ENCODE measurements around the gene CYB561D1. TPM values are rescaled to one million over a fixed set of nuclear protein-coding genes. Genes with fewer than 3 reads are reported as not detected.

CYB561D1 gene
- total RNA-seq, 1 donor from 2014 or later = 5.5 TPM

DNA sequence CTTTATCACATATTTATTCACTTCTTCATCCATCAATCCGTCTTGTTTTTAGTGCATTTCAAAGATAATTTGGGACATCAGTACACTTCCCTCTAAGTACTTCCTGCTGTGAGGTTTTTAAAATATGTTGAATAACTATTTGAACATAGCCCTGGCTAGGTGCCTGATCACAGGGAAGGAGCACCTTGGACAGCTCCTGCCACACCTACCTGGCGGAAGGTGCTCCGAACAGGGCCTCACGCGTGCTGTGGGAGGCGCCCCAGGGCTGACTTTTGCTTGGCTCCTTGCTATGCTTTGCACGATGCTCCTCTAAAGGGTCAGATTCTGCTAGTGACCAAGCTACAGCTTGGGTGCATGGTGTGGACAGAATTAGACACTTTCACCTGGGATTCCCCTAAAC is 15.1 kb upstream of the CYB561D1 start:
- DNase-seq (ENCODE audit: low spot score) = no peak
- intact Hi-C loops (cut with DNase I) = no loop called here

DNA sequence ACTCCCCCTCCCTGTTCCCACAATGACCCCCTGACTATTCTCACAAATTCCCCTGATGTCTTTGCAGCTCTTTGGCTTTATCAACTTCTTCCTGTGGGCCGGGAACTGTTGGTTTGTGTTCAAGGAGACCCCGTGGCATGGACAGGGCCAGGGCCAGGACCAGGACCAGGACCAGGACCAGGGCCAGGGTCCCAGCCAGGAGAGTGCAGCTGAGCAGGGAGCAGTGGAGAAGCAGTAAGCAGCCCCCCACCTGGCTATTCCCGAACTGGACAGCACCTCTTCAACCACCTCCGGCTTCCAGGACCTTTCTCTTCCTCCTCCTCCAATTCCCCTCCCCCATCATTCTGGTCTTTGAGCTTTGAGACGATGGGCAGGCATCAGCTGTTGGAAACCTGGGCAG is 14.6 kb upstream of the CYB561D1 start:
- no peak for DNase-seq (ENCODE audit: low spot score)
- intact Hi-C loops (cut with DNase I) = no loop called here

DNA sequence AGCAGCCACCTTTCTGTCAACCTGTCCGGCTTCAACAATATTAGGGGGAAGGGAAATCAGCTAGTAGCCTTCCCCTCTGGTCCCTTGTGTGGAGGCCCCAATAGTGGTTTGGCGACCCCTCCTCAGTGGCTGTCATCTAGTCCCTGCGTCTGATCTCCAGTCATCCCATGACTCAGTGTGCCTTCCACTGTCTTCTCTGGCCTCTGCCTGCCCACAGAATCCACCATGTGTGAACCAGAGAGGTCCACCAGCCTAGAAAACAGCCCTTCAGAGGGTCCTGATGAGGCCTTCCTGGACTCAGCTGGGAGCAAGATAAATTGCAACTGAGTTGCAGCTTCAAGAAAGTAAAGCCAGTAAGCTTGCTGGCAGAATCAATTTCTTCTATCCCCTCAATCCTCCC is 14.0 kb upstream of the CYB561D1 start:
- intact Hi-C loops (cut with DNase I) = no loop called here
- DNase-seq (ENCODE audit: low spot score) = peak; percentile 31

GRCh38 chr1:109481646-109482045 is 12.2 kb upstream of the CYB561D1 start:
- DNase-seq (ENCODE audit: low spot score) = peak; percentile 58
- intact Hi-C loops (cut with DNase I) = no loop called here

DNA sequence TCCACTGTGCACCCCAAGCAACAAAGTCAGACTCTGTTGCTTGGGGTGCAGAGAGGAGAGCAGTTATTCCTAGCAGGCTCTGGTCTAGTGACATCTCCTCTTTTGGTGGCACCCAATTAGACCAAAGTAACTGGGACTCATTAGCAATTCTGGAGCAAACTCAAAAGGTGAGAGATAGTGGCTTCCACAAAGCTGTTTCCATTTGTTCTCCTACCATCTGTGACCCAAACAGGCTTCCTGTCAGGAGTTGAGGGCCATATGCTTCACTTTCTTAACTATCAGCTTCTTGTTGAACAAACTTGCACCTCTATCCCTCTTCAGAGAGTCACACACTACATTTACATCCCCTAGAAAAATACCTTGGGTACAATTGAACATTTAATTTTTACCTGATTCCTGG is 11.7 kb upstream of the CYB561D1 start:
- no peak for DNase-seq (ENCODE audit: low spot score)
- intact Hi-C loops (cut with DNase I) = no loop called here

- intact Hi-C loops (cut with DNase I) = loop anchor here (1.0 kb wide), 1 partner anchor 57 kb away; the partner anchor contains the start of gene PSMA5
These were observed 10.9 kb upstream of the CYB561D1 start for GRCh38 chr1:109482791-109483671.

GRCh38 chr1:109483672-109484518 is 10.0 kb upstream of the CYB561D1 start, which contains the start of gene ATXN7L2:
Gene ATXN7L2, plus strand, starts transcription at chr1:109483905. Its CDS starts 49 bp downstream, at chr1:109483954.
- intact Hi-C loops (cut with DNase I) = loop anchor here (1.0 kb wide), 1 partner anchor 58 kb away; the partner anchor contains the start of gene PSMA5
- peak; percentile 95 for DNase-seq (ENCODE audit: low spot score)

More at GRCh38 chr1:109482791-109483671, 10.9 kb upstream of the CYB561D1 start:
- DNase-seq (ENCODE audit: low spot score) = peak; percentile 76

- intact Hi-C loops (cut with DNase I) = no loop called here
- peak; percentile 74 for DNase-seq (ENCODE audit: low spot score)
These were observed 9.3 kb upstream of the CYB561D1 start for GRCh38 chr1:109484519-109484975.

DNA sequence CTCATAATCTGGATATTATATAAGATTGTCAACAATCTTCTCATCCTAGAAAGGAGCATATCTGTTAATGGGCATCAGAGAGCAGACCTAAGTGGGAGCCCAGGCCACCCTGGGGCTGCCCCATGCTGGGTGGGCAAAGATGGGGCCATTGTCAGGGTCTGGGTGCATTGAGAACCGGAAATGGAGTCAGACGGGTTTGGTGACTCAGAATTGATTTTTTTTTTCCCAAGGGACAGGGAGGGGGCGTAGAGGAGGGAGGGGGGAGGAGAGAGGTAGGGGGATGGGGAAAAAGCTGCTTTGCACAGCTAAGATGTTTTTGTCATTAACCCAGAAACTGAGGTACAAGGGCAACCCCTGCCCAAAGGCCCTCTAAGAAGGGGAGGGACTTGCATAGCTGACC is 8.9 kb upstream of the CYB561D1 start:
- DNase-seq (ENCODE audit: low spot score) = no peak
- intact Hi-C loops (cut with DNase I) = no loop called here

DNA sequence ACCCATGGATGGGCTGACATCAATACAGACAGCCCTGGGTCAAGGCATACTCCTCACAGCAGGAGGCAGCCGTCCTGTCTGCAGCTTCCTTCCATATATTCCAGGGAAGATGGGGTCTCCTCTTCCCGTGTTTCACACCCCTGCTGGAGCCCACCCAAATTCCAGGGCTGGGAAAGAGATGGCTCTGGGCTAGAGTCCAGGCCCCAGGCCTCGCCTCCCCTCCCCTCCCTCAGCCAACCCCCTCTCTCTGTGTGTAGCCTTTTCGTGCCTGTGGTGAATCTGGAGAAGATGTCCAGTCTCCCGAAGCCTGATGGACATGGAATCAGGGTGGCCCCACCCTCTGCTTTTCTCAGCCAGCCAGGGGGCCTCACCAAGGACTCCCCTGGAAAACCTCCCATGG is 6.6 kb upstream of the CYB561D1 start:
- DNase-seq (ENCODE audit: low spot score) = no peak
- intact Hi-C loops (cut with DNase I) = no loop called here

- intact Hi-C loops (cut with DNase I) = no loop called here
- DNase-seq (ENCODE audit: low spot score) = no peak
These were observed 5.7 kb upstream of the CYB561D1 start for GRCh38 chr1:109488201-109488600.

DNA sequence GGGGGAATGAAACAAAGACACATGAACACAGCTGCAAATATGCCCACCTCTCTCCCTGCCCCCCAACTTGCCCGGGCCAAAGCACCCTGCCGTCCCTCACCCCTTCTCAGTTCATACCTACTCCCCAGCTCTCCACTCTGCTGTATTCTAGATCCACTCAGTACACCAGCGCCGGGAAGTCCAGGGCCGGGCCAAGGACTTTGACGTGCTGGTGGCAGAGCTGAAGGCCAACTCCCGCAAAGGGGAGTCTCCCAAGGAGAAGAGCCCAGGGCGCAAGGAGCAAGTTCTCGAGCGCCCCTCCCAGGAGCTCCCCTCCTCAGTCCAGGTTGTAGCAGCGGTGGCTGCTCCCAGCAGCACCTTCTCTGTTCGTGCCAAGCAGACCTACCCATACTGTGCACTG is 5.2 kb upstream of the CYB561D1 start:
- no peak for DNase-seq (ENCODE audit: low spot score)
- intact Hi-C loops (cut with DNase I) = no loop called here

DNA sequence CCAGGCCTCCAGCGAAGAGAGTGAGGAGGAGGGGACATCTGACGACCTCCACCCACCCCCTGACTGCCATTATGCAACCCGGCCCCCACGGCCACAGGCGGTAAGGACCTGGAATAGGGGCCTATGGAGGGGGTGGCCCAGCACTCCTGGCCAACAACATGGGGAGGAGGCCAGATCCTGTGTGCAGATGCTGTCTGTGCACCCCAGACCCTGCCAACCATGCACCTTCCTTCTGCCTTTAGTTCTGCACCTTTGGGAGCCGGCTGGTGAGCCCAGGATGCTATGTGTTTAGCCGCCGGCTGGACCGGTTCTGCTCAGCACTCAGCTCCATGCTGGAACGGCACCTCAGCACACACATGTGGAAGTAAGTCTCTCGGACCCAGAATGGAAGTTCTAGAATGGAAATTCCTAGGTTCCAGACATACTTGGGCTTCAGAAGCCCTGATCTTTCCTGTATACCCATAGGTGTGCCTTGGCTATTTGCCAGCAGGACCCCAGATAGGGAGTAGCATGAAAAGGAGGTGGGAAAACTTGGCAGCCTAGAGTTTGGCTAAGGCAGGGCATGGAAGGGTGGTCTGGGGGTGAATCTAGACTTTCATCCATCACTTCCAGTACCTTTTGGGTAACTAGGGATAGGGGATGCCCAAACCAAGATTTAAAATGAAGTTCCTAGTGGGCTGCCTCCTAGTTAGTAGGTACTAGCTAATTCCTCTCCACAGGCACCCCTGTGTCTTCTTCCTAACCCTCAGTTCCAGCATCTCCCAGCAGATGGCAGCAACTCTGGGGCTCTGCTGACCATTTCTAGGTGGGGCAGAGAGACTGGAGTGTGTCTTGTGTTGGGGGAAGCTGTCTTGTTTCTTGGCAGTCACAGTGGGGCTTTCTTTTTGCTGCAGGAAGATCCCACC is 3.6 kb upstream of the CYB561D1 start:
- DNase-seq (ENCODE audit: low spot score) = no peak
- intact Hi-C loops (cut with DNase I) = no loop called here

- no peak for DNase-seq (ENCODE audit: low spot score)
- intact Hi-C loops (cut with DNase I) = no loop called here
These were observed 3.0 kb upstream of the CYB561D1 start for GRCh38 chr1:109490934-109491302.

- intact Hi-C loops (cut with DNase I) = no loop called here
- DNase-seq (ENCODE audit: low spot score) = no peak
These were observed 2.5 kb upstream of the CYB561D1 start for GRCh38 chr1:109491372-109491771.

DNA sequence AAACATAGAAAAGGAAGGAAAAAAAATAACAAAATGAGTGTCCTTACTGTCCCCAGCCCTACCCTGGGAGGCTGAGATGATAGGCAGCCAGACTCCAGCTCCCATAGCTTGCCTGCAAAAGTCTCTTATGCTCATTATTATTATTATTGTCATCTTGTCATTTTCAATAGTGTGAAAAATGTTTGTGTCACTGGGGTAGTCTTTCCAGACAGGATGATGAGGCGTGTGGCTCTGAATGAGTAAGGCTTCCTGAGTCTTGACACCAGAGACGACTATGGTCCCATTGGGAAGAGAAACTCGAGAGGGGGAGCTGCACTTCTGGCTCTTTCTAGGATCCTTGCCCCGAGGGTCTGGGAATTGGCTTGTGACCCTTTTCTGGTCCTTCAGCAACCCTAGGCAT is 1.1 kb upstream of the CYB561D1 start:
- no peak for DNase-seq (ENCODE audit: low spot score)
- intact Hi-C loops (cut with DNase I) = no loop called here

DNA sequence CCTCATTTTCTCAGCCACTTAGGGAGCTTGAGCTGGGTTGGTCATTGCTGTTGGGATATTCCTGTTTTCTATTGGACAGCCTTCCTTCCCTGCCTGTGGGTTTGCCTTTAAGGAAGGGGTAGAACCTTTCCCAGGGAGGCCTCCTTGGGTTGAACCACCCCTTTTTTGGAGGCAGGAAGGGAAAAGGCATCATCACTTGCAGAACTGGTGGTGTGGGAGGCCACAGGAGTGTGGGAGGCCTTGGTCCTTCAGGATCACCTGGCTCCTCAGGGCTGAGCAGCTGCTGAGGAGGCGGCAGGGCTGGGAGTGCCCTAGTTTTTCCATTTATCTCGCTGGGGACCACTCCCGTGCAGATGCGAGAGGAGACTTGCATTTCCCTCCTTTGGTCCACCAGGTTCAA is 667 bp upstream of the CYB561D1 start:
- intact Hi-C loops (cut with DNase I) = no loop called here
- no peak for DNase-seq (ENCODE audit: low spot score)

DNA sequence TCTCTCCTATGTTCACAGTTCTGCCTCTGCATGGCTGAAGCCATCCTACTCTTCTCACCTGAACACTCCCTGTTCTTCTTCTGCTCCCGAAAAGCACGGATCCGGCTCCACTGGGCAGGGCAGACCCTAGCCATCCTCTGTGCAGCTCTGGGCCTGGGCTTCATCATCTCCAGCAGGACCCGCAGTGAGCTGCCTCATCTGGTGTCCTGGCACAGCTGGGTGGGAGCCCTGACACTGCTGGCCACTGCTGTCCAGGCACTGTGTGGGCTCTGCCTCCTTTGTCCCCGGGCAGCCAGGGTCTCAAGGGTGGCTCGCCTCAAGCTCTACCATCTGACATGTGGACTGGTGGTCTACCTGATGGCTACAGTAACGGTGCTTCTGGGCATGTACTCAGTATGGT is 1.8 kb downstream of the CYB561D1 start:
- DNase-seq (ENCODE audit: low spot score) = no peak
- intact Hi-C loops (cut with DNase I) = no loop called here

- intact Hi-C loops (cut with DNase I) = no loop called here
These were observed 3.7 kb downstream of the CYB561D1 start for GRCh38 chr1:109497449-109498160.

More at GRCh38 chr1:109497449-109498160, 3.7 kb downstream of the CYB561D1 start:
- DNase-seq (ENCODE audit: low spot score) = no peak

Measured in cardiac septum (tissue), 1 donor.